ENCODE results near the gene VSX1. TPM values are rescaled to one million over a fixed set of nuclear protein-coding genes. Genes with fewer than 3 reads are reported as not detected.

VSX1 gene
- total and polyA plus RNA-seq, 4 donors, result 0.03 to 0.08 TPM; not detected in 2

- Histone ChIP-seq H3K9ac (ENCODE audit: low read depth in 1 of 2, low read length in 2 of 2) (no peak overlapping the region), H3K27ac (ENCODE audit: low read depth in 1 of 2, low read length in 2 of 2) (no peak overlapping the region), H3K27me3 (ENCODE audit: control insufficient read depth in 4 of 4, insufficient read depth in 4 of 4, low read length in 3 of 4) (no peaks in the 10 kb centered on the region), H3K36me3 (ENCODE audit: control insufficient read depth in 4 of 4, insufficient read depth in 3 of 4, low read depth in 1 of 4, low read length in 3 of 4) (no peaks in the 10 kb centered on the region), H3K4me1 (ENCODE audit: control insufficient read depth in 4 of 4, insufficient read depth in 4 of 4, low read length in 3 of 4) (peaks cover 0 to 9% (median 6%) of the 10 kb centered on the region in 4 donors), H3K9me3 (ENCODE audit: control insufficient read depth in 4 of 4, low read length in 3 of 4) (no peaks in the 10 kb centered on the region), H3K4me3 (ENCODE audit: low read depth in 1 of 3, low read length in 3 of 3) (no peak overlapping the region)
- TF ChIP-seq NR2F2 (IDR thresholded peaks at IDR 0.05) (no peak), RXRA (IDR thresholded peaks at IDR 0.05) (no peak), HNF4A (conservative IDR thresholded peaks at IDR 0.05) (no peak), CTCF (IDR thresholded peaks at IDR 0.05; ENCODE audit: low read depth, low read length, missing input control) (no peak), GABPA (IDR thresholded peaks at IDR 0.05 in 1 of 2, conservative IDR thresholded peaks at IDR 0.05 in 1 of 2) (no peak), HNF4G (IDR thresholded peaks at IDR 0.05) (no peak), EGR1 (IDR thresholded peaks at IDR 0.05; ENCODE audit: low read depth in 2 of 2) (no peak), REST (IDR thresholded peaks at IDR 0.05) (no peak), TAF1 (conservative IDR thresholded peaks at IDR 0.05) (no peak), SP1 (IDR thresholded peaks at IDR 0.05) (no peak), YY1 (IDR thresholded peaks at IDR 0.05) (no peak), ZBTB33 (IDR thresholded peaks at IDR 0.05) (no peak), ATF3 (IDR thresholded peaks at IDR 0.05) (no peak)
- WGBS, result 62% methylated on average over 3 of the region's 3 CpGs
- DNase-seq (ENCODE audit: low spot score), result peak; percentile 14
These were observed 38.5 kb upstream of the VSX1 start for GRCh38 chr20:25120457-25120856.

- Histone ChIP-seq H3K9me3 (ENCODE audit: control insufficient read depth in 4 of 4, low read length in 3 of 4) (no peaks in the 10 kb centered on the region), H3K27ac (ENCODE audit: low read depth in 1 of 2, low read length in 2 of 2) (no peak overlapping the region), H3K9ac (ENCODE audit: low read depth in 1 of 2, low read length in 2 of 2) (no peak overlapping the region), H3K4me3 (ENCODE audit: low read depth in 1 of 3, low read length in 3 of 3) (no peak overlapping the region), H3K36me3 (ENCODE audit: control insufficient read depth in 4 of 4, insufficient read depth in 3 of 4, low read depth in 1 of 4, low read length in 3 of 4) (no peaks in the 10 kb centered on the region), H3K4me1 (ENCODE audit: control insufficient read depth in 4 of 4, insufficient read depth in 4 of 4, low read length in 3 of 4) (peaks cover 0 to 13% (median 7%) of the 10 kb centered on the region in 4 donors), H3K27me3 (ENCODE audit: control insufficient read depth in 4 of 4, insufficient read depth in 4 of 4, low read length in 3 of 4) (no peaks in the 10 kb centered on the region)
- no peak for DNase-seq (ENCODE audit: low spot score)
- 93% methylated on average over 7 of the region's 7 CpGs for WGBS
- no peak for TF ChIP-seq NR2F2 (IDR thresholded peaks at IDR 0.05)
- no peak for TF ChIP-seq JUND (IDR thresholded peaks at IDR 0.05)
- TF ChIP-seq ZBTB33 (IDR thresholded peaks at IDR 0.05), result no peak
These were observed 36.6 kb upstream of the VSX1 start for GRCh38 chr20:25118529-25118928.
